ENCODE data around the gene CD79A. TPM values are rescaled to one million over a fixed set of nuclear protein-coding genes. Genes with fewer than 3 reads are reported as not detected.

Gene CD79A
- polyA plus RNA-seq, 3 donors = 1.9 to 2.7 (median 2.1) TPM

GRCh38 chr19:41909706-41910105 lies 32.6 kb downstream of the CD79A start:
- Histone ChIP-seq H4K20me1 (ENCODE audit: insufficient read depth, low read length) (peaks cover 80% of the 10 kb centered on the region), H3K27me3 (ENCODE audit: control insufficient read depth in 2 of 2, insufficient read depth in 2 of 2, low read length in 2 of 2) (peaks cover 18 to 36% of the 10 kb centered on the region in 2 donors), H2AFZ (ENCODE audit: insufficient read depth, low read depth, low read length, poor library complexity, severe bottlenecking) (no peak overlapping the region), H3K4me3 (replicated peaks in 1 of 3; ENCODE audit: low read depth in 2 of 3, low read length in 3 of 3) (no peak overlapping the region), H3K27ac (ENCODE audit: low read depth in 1 of 2, low read length in 2 of 2) (no peak overlapping the region), H3K9me3 (replicated peaks in 1 of 2; ENCODE audit: control insufficient read depth in 1 of 2, insufficient read depth in 1 of 2, low read length in 2 of 2) (peaks cover 0 to 5% of the 10 kb centered on the region in 2 donors), H3K9ac (ENCODE audit: insufficient read depth, low read length, poor library complexity, severe bottlenecking) (no peak overlapping the region), H3K4me1 (ENCODE audit: control insufficient read depth in 1 of 2, insufficient read depth in 2 of 2, low read length in 2 of 2) (no peaks in the 10 kb centered on the region), H3K79me2 (ENCODE audit: insufficient read depth, low read length) (no peaks in the 10 kb centered on the region), H3K4me2 (replicated peaks; ENCODE audit: extremely low read depth, low read length, poor library complexity, severe bottlenecking) (no peak overlapping the region), H3K36me3 (replicated peaks in 1 of 2; ENCODE audit: control insufficient read depth in 1 of 2, insufficient read depth in 2 of 2, low read length in 2 of 2) (peaks cover 29 to 32% of the 10 kb centered on the region in 2 donors)
- Mint-ChIP-seq H3K27me3 (ENCODE audit: low read depth in 3 of 3) (peaks cover 4 to 46% (median 43%) of the 10 kb centered on the region in 3 donors), H3K9me3 (peaks cover 0 to 8% (median 4%) of the 10 kb centered on the region in 7 donors), H3K4me1 (peaks cover 20% of the 10 kb centered on the region), H3K36me3 (peaks cover 30 to 33% of the 10 kb centered on the region in 2 donors), H3K27ac (no peak overlapping the region), H3K4me3 (no peak overlapping the region)
- no peak for TF ChIP-seq CTCF (IDR thresholded peaks at IDR 0.05)
- intact Hi-C loops (cut with micrococcal nuclease) = no loop called here
- no peak for DNase-seq
- 90% methylated on average over 13 of the region's 13 CpGs for WGBS (ENCODE audit: insufficient coverage)

- H4K20me1 ChIP-seq (ENCODE audit: insufficient read depth, low read length) = peaks cover 73% of the 10 kb centered on the region
- DNase-seq = no peak
- peaks cover 4 to 46% (median 45%) of the 10 kb centered on the region in 3 donors for H3K27me3 Mint-ChIP-seq (ENCODE audit: low read depth in 3 of 3)
- no peaks in the 10 kb centered on the region for H3K4me1 ChIP-seq (ENCODE audit: control insufficient read depth in 1 of 2, insufficient read depth in 2 of 2, low read length in 2 of 2)
- no peaks in the 10 kb centered on the region for H3K79me2 ChIP-seq (ENCODE audit: insufficient read depth, low read length)
- peaks cover 20% of the 10 kb centered on the region for H3K4me1 Mint-ChIP-seq
- peaks cover 0 to 5% of the 10 kb centered on the region in 2 donors for H3K9me3 ChIP-seq (replicated peaks in 1 of 2; ENCODE audit: control insufficient read depth in 1 of 2, insufficient read depth in 1 of 2, low read length in 2 of 2)
- no peak for TF ChIP-seq CTCF (IDR thresholded peaks at IDR 0.05)
- 66% methylated on average over 11 of the region's 12 CpGs for whole genome bisulfite sequencing (ENCODE audit: insufficient coverage)
- H3K9ac ChIP-seq (ENCODE audit: insufficient read depth, low read length, poor library complexity, severe bottlenecking) = no peak overlapping the region
- peaks cover 22 to 25% of the 10 kb centered on the region in 2 donors for H3K36me3 ChIP-seq (replicated peaks in 1 of 2; ENCODE audit: control insufficient read depth in 1 of 2, insufficient read depth in 2 of 2, low read length in 2 of 2)
- intact Hi-C loops (cut with micrococcal nuclease) = no loop called here
- no peak overlapping the region for H3K27ac ChIP-seq (ENCODE audit: low read depth in 1 of 2, low read length in 2 of 2)
- peak overlapping the region in 1 of 2 donors; percentile 21 for H3K4me3 Mint-ChIP-seq
- H3K27ac Mint-ChIP-seq = peak overlapping the region in 3 of 7 donors; percentile 4 to 30 (median 8)
- H3K9me3 Mint-ChIP-seq = peaks cover 0 to 8% (median 3%) of the 10 kb centered on the region in 7 donors
- H3K27me3 ChIP-seq (ENCODE audit: control insufficient read depth in 2 of 2, insufficient read depth in 2 of 2, low read length in 2 of 2) = peaks cover 22 to 41% of the 10 kb centered on the region in 2 donors
- peaks cover 23 to 27% of the 10 kb centered on the region in 2 donors for H3K36me3 Mint-ChIP-seq
- no peak overlapping the region for H3K4me2 ChIP-seq (replicated peaks; ENCODE audit: extremely low read depth, low read length, poor library complexity, severe bottlenecking)
- H3K4me3 ChIP-seq (replicated peaks in 1 of 3; ENCODE audit: low read depth in 2 of 3, low read length in 3 of 3) = no peak overlapping the region
- no peak overlapping the region for H2AFZ ChIP-seq (ENCODE audit: insufficient read depth, low read depth, low read length, poor library complexity, severe bottlenecking)
These were observed 33.3 kb downstream of the CD79A start for GRCh38 chr19:41910240-41910991.

Measured in CD14-positive monocyte (primary cell).